VCaP (cell line): ENCODE data around the gene TIGAR.

Experiments used
- H3K27ac ChIP-seq: fragments of 450-650 bp; 2 replicates; pipeline ENCODE4 v1.5.1; 2017
- CTCF ChIP-seq: fragments of 450-650 bp; conservative IDR thresholded peaks from 2 replicates; pipeline ENCODE4 v1.5.1; 2017; ENCODE audit warnings: mild to moderate bottlenecking, moderate library complexity

The TIGAR gene

GRCh38 chr12:4280351-4281163, 40.5 kb upstream of the TIGAR start:
- H3K27ac ChIP-seq, result no peak overlapping the region; the same call in 1 of the 2 replicates
- no peak for TF ChIP-seq CTCF

- H3K27ac ChIP-seq, result no peak overlapping the region
- no peak for TF ChIP-seq CTCF
Observed at GRCh38 chr12:4281173-4281654, 39.8 kb upstream of the TIGAR start.

DNA sequence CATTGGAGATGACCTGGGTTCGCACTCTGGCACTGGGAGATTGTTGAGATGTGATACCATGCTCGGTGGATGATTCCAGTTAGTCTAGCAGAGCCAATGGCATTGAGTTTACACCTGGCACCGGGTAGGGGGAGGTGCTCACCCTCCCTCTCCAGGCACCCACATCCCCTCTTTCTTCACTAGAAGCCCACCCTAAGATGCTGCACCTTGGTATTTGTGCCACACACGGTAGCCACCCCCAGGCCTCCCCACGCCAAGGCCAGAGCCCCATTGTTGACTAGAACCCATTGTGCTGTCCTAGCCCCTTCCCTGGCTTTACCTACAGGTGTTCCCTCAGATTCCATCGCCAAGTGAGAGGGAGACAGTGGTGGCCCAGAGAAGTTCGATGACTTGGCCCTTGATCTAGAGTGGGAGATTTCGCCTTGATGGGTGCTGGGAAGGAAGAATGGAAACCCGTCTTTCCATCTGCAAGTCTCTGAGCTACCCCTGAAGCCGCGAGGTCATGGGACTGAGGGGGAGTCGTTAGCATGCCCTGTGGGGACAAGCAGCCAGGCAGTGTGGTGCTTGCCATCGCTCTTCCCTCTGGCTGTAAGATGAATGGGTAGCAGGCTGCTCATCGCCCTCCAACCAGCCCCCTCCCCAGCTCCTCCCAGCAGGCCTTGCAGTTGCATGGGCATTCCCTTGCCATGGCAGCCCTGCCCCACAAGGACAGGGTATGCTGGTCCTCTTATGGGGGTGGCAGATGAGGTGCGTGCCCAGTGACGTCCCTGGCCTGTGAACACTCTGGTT, 38.7 kb upstream of the TIGAR start:
- TF ChIP-seq CTCF, result no peak
- no peak overlapping the region for H3K27ac ChIP-seq

- H3K27ac ChIP-seq, result no peak overlapping the region
- no peak for TF ChIP-seq CTCF
Observed at GRCh38 chr12:4282892-4283511, 38.0 kb upstream of the TIGAR start.

GRCh38 chr12:4283512-4284255, 37.3 kb upstream of the TIGAR start:
- TF ChIP-seq CTCF, result no peak
- H3K27ac ChIP-seq, result no peak overlapping the region

DNA sequence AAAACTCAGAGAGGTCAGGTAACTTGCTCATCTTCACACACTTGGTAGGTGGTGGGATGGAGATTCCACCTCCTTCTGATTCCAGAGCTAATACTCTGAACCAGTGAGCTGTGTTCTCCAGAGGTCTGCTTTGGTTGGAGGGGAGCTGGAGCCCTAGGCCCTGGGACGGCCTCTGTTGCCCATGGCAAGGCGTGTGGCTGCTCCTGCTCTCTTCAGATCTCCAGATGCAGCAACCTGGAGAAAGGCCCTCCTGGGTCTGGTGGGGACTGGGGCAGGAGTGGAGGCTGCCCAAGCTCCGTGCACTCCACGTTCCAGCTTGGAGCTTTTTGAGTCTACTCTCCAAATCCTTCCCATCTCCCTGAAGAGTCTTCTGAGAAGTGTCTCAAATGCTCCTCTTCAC, 36.7 kb upstream of the TIGAR start:
- no peak overlapping the region for H3K27ac ChIP-seq
- TF ChIP-seq CTCF, result no peak
